Activated CD4-positive, alpha-beta T cell treated with anti-CD3 and anti-CD28 coated beads for 36 hours (primary cell): ENCODE results near the gene UEVLD. TPM values are rescaled to one million over a fixed set of nuclear protein-coding genes. Genes with fewer than 3 reads are reported as not detected.

Experiments used
- ATAC-seq: fragments of 200-7000 bp; cut with Tn5 transposase; one replicate; pipeline ENCODE4 v1.10.0; 2021; ENCODE audit warnings: mild to moderate bottlenecking, moderate library complexity
- CTCF ChIA-PET: fragments of 350-600 bp; sonication (Branson Sonifier 250); formaldehyde crosslinking; loops from one replicate; lab custom pipeline; 2021; ENCODE audit warnings: antibody characterized with exemption; lab: Charles Lee
- POLR2A ChIA-PET: fragments of 350-600 bp; sonication (Branson Sonifier 250); formaldehyde crosslinking; loops from one replicate; lab custom pipeline; 2021; ENCODE audit warnings: antibody characterized with exemption, inconsistent platforms; lab: Charles Lee
- DNase-seq: peaks from one replicate; pipeline ENCODE4 v3.0.0-alpha.2; 2020
- H3K27ac Mint-ChIP-seq: one replicate; pipeline ENCODE4 v1.8.0; 2021; ENCODE audit warnings: mixed read lengths
- H3K27me3 Mint-ChIP-seq: one replicate; pipeline ENCODE4 v1.8.0; 2021; ENCODE audit warnings: mixed read lengths
- H3K36me3 Mint-ChIP-seq: one replicate; pipeline ENCODE4 v1.8.0; 2021; ENCODE audit warnings: low read depth, mixed read lengths
- H3K4me1 Mint-ChIP-seq: one replicate; pipeline ENCODE4 v1.8.0; 2021; ENCODE audit warnings: mixed read lengths
- H3K4me3 Mint-ChIP-seq: one replicate; pipeline ENCODE4 v1.8.0; 2021; ENCODE audit warnings: mild to moderate bottlenecking, moderate library complexity, mixed read lengths
- H3K9me3 Mint-ChIP-seq: one replicate; pipeline ENCODE4 v1.8.0; 2021; ENCODE audit warnings: low read depth, mixed read lengths
- intact Hi-C, 2 experiments: fragments of 100-400 bp; cut with DNase I in 1 of 2; cut with micrococcal nuclease in 1 of 2; formaldehyde crosslinking; loops; one replicate each; pipeline versions ENCODE4 v1.14.2 to v1.15.1; 2022 to 2024; cut with DNase I, micrococcal nuclease
- total RNA-seq, 2 experiments: library from RNA; stranded (reverse); gene quantifications; one replicate each; pipeline ENCODE4 v1.2.3, GENCODE V29; 2021

UEVLD gene
- total RNA-seq, 2 experiments from 2014 or later, result 14.3 to 16.0 TPM

GRCh38 chr11:18502352-18502751 lies 86.2 kb downstream of the UEVLD start:
- no peak overlapping the region for H3K27ac Mint-ChIP-seq
- H3K36me3 Mint-ChIP-seq, result peaks cover 42% of the 10 kb centered on the region
- no peak for ATAC-seq
- POLR2A ChIA-PET, result no interaction called here
- peaks cover 2% of the 10 kb centered on the region for H3K4me1 Mint-ChIP-seq
- CTCF ChIA-PET, result interaction anchor here (1.1 to 2.2 kb wide), 2 partner anchors 8 to 11 kb away, joined by 3 to 4 read pairs; no protein-coding TSS in a partner anchor
- H3K27me3 Mint-ChIP-seq, result no peaks in the 10 kb centered on the region
- H3K4me3 Mint-ChIP-seq, result no peak overlapping the region
- DNase-seq, result no peak
- no peaks in the 10 kb centered on the region for H3K9me3 Mint-ChIP-seq
- intact Hi-C loops, result no loop called here

GRCh38 chr11:18501629-18502028 lies 86.9 kb downstream of the UEVLD start:
- Mint-ChIP-seq H3K27me3 (no peaks in the 10 kb centered on the region), H3K4me3 (no peak overlapping the region), H3K4me1 (peaks cover 2% of the 10 kb centered on the region), H3K27ac (no peak overlapping the region), H3K36me3 (peaks cover 46% of the 10 kb centered on the region), H3K9me3 (no peaks in the 10 kb centered on the region)
- CTCF ChIA-PET, result interaction anchor here (1.1 kb wide), 1 partner anchor 10 kb away, joined by 3 read pairs; no protein-coding TSS in a partner anchor
- ATAC-seq (no peak), DNase-seq (no peak)
- intact Hi-C loops, result no loop called here
- POLR2A ChIA-PET, result no interaction called here

GRCh38 chr11:18498039-18498438 lies 90.5 kb downstream of the UEVLD start:
- CTCF ChIA-PET, result interaction anchor here (0.6 kb wide), 1 partner anchor 10 kb away, joined by 3 read pairs; no protein-coding TSS in a partner anchor
- no peak for DNase-seq
- no peaks in the 10 kb centered on the region for H3K27me3 Mint-ChIP-seq
- ATAC-seq, result no peak
- intact Hi-C loops, result no loop called here
- POLR2A ChIA-PET, result no interaction called here
- no peak overlapping the region for H3K27ac Mint-ChIP-seq
- H3K4me1 Mint-ChIP-seq, result peaks cover 4% of the 10 kb centered on the region
- peaks cover 57% of the 10 kb centered on the region for H3K36me3 Mint-ChIP-seq
- no peak overlapping the region for H3K4me3 Mint-ChIP-seq
- no peaks in the 10 kb centered on the region for H3K9me3 Mint-ChIP-seq

GRCh38 chr11:18495703-18496102 lies 92.8 kb downstream of the UEVLD start:
- Mint-ChIP-seq H3K4me3 (no peak overlapping the region), H3K4me1 (peaks cover 5% of the 10 kb centered on the region), H3K27ac (peak overlapping the region; percentile 32), H3K27me3 (no peaks in the 10 kb centered on the region), H3K36me3 (peaks cover 36% of the 10 kb centered on the region), H3K9me3 (no peaks in the 10 kb centered on the region)
- ATAC-seq (no peak), DNase-seq (no peak)
- CTCF ChIA-PET, result interaction anchor here (0.9 to 1.4 kb wide), 2 partner anchors 11 to 204 kb away, joined by 3 read pairs; no protein-coding TSS in a partner anchor
- intact Hi-C loops, result no loop called here
- POLR2A ChIA-PET, result no interaction called here

- Mint-ChIP-seq H3K27me3 (no peaks in the 10 kb centered on the region), H3K27ac (peak overlapping the region; percentile 32), H3K4me1 (peaks cover 5% of the 10 kb centered on the region), H3K4me3 (no peak overlapping the region), H3K9me3 (no peaks in the 10 kb centered on the region), H3K36me3 (peaks cover 37% of the 10 kb centered on the region)
- intact Hi-C loops, result no loop called here
- POLR2A ChIA-PET, result no interaction called here
- DNase-seq (no peak), ATAC-seq (no peak)
- CTCF ChIA-PET, result interaction anchor here (0.9 to 1.4 kb wide), 2 partner anchors 12 to 203 kb away, joined by 3 read pairs; no protein-coding TSS in a partner anchor
Observed at GRCh38 chr11:18495271-18495670, 93.3 kb downstream of the UEVLD start.

- H3K9me3 Mint-ChIP-seq, result no peaks in the 10 kb centered on the region
- no peaks in the 10 kb centered on the region for H3K27me3 Mint-ChIP-seq
- CTCF ChIA-PET, result interaction anchor here (1.4 to 1.5 kb wide), 2 partner anchors 55 to 145 kb away, joined by 4 read pairs; no protein-coding TSS in a partner anchor
- intact Hi-C loops, result no loop called here
- peaks cover 35% of the 10 kb centered on the region for H3K36me3 Mint-ChIP-seq
- H3K4me3 Mint-ChIP-seq, result no peak overlapping the region
- peaks cover 5% of the 10 kb centered on the region for H3K4me1 Mint-ChIP-seq
- ATAC-seq, result no peak
- no peak for DNase-seq
- no peak overlapping the region for H3K27ac Mint-ChIP-seq
- POLR2A ChIA-PET, result no interaction called here
Observed at GRCh38 chr11:18493310-18493709, 95.2 kb downstream of the UEVLD start.

GRCh38 chr11:18492888-18493287 lies 95.6 kb downstream of the UEVLD start:
- Mint-ChIP-seq H3K4me1 (peaks cover 6% of the 10 kb centered on the region), H3K27ac (no peak overlapping the region), H3K27me3 (no peaks in the 10 kb centered on the region), H3K4me3 (no peak overlapping the region), H3K36me3 (peaks cover 37% of the 10 kb centered on the region), H3K9me3 (no peaks in the 10 kb centered on the region)
- ATAC-seq, result no peak
- POLR2A ChIA-PET, result no interaction called here
- CTCF ChIA-PET, result no interaction called here
- intact Hi-C loops, result no loop called here
- DNase-seq, result no peak

GRCh38 chr11:18491924-18492323 lies 96.6 kb downstream of the UEVLD start:
- no peak for ATAC-seq
- Mint-ChIP-seq H3K4me1 (peaks cover 6% of the 10 kb centered on the region), H3K27me3 (no peaks in the 10 kb centered on the region), H3K9me3 (no peaks in the 10 kb centered on the region), H3K36me3 (peaks cover 39% of the 10 kb centered on the region), H3K4me3 (no peak overlapping the region), H3K27ac (no peak overlapping the region)
- intact Hi-C loops, result no loop called here
- no peak for DNase-seq
- ChIA-PET POLR2A (no interaction called here), CTCF (interaction anchor here (0.7 to 1.0 kb wide), 2 partner anchors 21 to 311 kb away, joined by 3 to 4 read pairs; no protein-coding TSS in a partner anchor)

- H3K4me1 Mint-ChIP-seq, result peaks cover 11% of the 10 kb centered on the region
Observed at GRCh38 chr11:18490736-18491485, 97.6 kb downstream of the UEVLD start.

GRCh38 chr11:18490319-18490718 lies 98.2 kb downstream of the UEVLD start:
- Mint-ChIP-seq H3K36me3 (peaks cover 43% of the 10 kb centered on the region), H3K27ac (no peak overlapping the region), H3K27me3 (no peaks in the 10 kb centered on the region), H3K4me1 (peaks cover 13% of the 10 kb centered on the region), H3K4me3 (no peak overlapping the region), H3K9me3 (no peaks in the 10 kb centered on the region)
- POLR2A ChIA-PET, result interaction anchor here (0.6 kb wide), 1 partner anchor 96 kb away, joined by 3 read pairs; the partner anchor contains the start of gene LDHA
- CTCF ChIA-PET, result interaction anchor here (1.1 kb wide), 1 partner anchor 274 kb away, joined by 3 read pairs; no protein-coding TSS in a partner anchor
- ATAC-seq, result no peak
- intact Hi-C loops, result no loop called here
- DNase-seq, result no peak

More at GRCh38 chr11:18490736-18491485, 97.6 kb downstream of the UEVLD start:
- no peak overlapping the region for H3K4me3 Mint-ChIP-seq
- ChIA-PET POLR2A (interaction anchor here (0.6 kb wide), 1 partner anchor 97 kb away, joined by 3 read pairs; the partner anchor contains the start of gene LDHA), CTCF (interaction anchor here (0.5 to 1.1 kb wide), 4 partner anchors 11 to 310 kb away, joined by 3 to 4 read pairs (median 3); no protein-coding TSS in a partner anchor)
- intact Hi-C loops, result no loop called here
- H3K27ac Mint-ChIP-seq, result no peak overlapping the region
- DNase-seq, result no peak
- peaks cover 45% of the 10 kb centered on the region for H3K36me3 Mint-ChIP-seq
- ATAC-seq, result no peak
- H3K9me3 Mint-ChIP-seq, result no peaks in the 10 kb centered on the region
- no peaks in the 10 kb centered on the region for H3K27me3 Mint-ChIP-seq

- H3K9me3 Mint-ChIP-seq, result no peaks in the 10 kb centered on the region
- ATAC-seq (peak; percentile 87), DNase-seq (peak; percentile 33)
- no peaks in the 10 kb centered on the region for H3K27me3 Mint-ChIP-seq
- intact Hi-C loops, result no loop called here
- H3K4me3 Mint-ChIP-seq, result no peak overlapping the region
- peaks cover 8% of the 10 kb centered on the region for H3K4me1 Mint-ChIP-seq
- no peak overlapping the region for H3K27ac Mint-ChIP-seq
- peaks cover 56% of the 10 kb centered on the region for H3K36me3 Mint-ChIP-seq
- CTCF ChIA-PET, result no interaction called here
- POLR2A ChIA-PET, result no interaction called here
Observed at GRCh38 chr11:18485913-18486528, 102.5 kb downstream of the UEVLD start.
